ENCODE measurements around the gene PLXNB3. TPM values are rescaled to one million over a fixed set of nuclear protein-coding genes. Genes with fewer than 3 reads are reported as not detected.
"Not testable (repeated sequence)": the region's sequence is repeated elsewhere in the genome, so short reads cannot be mapped to it uniquely, and the experiment has no call there.

Gene PLXNB3
- total RNA-seq, 2 donors from 2014 or later = 40.8 to 52.2 TPM

DNA sequence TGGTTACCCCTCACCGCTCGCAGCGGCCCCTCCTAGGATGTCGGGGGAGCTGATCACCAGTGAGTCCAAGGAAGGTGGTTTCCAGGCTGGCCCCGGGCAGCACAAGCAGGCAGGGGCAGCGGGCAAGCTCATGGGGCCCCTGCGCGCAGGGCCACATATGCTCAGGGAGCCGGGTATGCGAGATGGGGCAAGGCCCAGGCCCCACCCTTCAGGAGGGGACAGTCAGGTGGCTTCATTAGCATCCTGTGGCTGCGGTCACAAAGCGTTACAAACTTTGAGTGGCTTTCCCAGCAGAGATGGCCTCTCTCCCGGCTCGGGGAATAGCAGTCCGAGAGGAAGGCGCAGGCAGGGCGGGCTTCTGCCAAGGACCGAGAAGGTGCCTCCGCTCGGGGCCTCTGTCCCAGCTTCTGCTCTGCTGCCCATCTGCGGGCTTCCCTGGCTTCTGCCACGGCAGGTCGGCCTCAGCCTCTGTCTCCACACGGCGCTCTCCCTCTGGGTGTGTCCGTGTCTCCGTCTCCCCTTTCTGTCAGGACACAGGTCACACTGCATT is 25.9 kb upstream of the PLXNB3 start:
- no peaks in the 10 kb centered on the region for H3K27me3 ChIP-seq (replicated peaks; ENCODE audit: insufficient read depth)
- no peak overlapping the region for H3K4me3 ChIP-seq
- H3K36me3 ChIP-seq = peaks cover 8% of the 10 kb centered on the region
- DNase-seq (ENCODE audit: low spot score) (no peak), ATAC-seq (ENCODE audit: insufficient number of reproducible peaks, low FRiP score, low read depth) (no peak)
- no peaks in the 10 kb centered on the region for H3K4me1 ChIP-seq (ENCODE audit: control insufficient read depth in 1 of 2, low read depth in 2 of 2)
- TF ChIP-seq, protein P1, sequence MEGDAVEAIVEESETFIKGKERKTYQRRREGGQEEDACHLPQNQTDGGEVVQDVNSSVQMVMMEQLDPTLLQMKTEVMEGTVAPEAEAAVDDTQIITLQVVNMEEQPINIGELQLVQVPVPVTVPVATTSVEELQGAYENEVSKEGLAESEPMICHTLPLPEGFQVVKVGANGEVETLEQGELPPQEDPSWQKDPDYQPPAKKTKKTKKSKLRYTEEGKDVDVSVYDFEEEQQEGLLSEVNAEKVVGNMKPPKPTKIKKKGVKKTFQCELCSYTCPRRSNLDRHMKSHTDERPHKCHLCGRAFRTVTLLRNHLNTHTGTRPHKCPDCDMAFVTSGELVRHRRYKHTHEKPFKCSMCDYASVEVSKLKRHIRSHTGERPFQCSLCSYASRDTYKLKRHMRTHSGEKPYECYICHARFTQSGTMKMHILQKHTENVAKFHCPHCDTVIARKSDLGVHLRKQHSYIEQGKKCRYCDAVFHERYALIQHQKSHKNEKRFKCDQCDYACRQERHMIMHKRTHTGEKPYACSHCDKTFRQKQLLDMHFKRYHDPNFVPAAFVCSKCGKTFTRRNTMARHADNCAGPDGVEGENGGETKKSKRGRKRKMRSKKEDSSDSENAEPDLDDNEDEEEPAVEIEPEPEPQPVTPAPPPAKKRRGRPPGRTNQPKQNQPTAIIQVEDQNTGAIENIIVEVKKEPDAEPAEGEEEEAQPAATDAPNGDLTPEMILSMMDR (IDR thresholded peaks at IDR 0.05) = no peak
- no peaks in the 10 kb centered on the region for H3K9me3 ChIP-seq
- H3K27ac ChIP-seq = no peak overlapping the region

DNA sequence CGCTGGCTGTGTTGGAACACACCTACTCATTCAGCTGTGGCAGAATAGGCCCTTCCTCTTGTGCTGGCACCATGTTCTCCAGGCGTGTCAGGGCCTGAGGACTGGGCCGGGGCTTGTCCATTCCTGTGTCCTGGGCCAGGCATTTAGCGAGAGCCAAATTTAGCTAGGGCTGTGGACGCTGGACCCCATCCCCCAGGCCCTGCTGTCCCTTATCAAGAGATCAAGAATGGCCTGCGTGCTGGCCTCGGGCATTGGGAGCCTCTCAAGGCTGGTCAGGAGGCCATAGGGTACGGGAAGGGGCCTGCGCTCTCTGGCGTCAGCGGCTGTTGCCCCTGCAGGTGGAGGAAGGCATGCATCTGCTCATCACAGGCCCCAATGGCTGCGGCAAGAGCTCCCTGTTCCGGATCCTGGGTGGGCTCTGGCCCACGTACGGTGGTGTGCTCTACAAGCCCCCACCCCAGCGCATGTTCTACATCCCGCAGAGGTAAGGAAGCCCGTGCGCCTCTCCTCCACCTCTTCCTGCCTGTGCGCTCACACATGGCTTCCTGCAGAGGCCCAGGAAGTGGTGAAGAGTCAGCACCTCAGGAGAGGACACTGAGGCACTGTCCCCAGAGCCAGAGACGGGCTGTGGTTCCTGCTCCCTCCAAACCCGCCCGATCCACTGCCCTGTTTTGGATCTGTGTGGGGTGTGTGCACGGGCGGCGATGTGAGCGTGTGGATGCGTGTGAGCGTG is 24.1 kb upstream of the PLXNB3 start:
- no peaks in the 10 kb centered on the region for H3K9me3 ChIP-seq
- ATAC-seq (ENCODE audit: insufficient number of reproducible peaks, low FRiP score, low read depth) (no peak), DNase-seq (ENCODE audit: low spot score) (no peak)
- peaks cover 8% of the 10 kb centered on the region for H3K36me3 ChIP-seq
- H3K4me1 ChIP-seq (ENCODE audit: control insufficient read depth in 1 of 2, low read depth in 2 of 2) = peaks cover 0 to 5% of the 10 kb centered on the region in 2 donors
- H3K4me3 ChIP-seq = no peak overlapping the region
- no peak overlapping the region for H3K27ac ChIP-seq
- TF ChIP-seq, protein P1 (IDR thresholded peaks at IDR 0.05) = no peak
- H3K27me3 ChIP-seq (replicated peaks; ENCODE audit: insufficient read depth) = no peaks in the 10 kb centered on the region

DNA sequence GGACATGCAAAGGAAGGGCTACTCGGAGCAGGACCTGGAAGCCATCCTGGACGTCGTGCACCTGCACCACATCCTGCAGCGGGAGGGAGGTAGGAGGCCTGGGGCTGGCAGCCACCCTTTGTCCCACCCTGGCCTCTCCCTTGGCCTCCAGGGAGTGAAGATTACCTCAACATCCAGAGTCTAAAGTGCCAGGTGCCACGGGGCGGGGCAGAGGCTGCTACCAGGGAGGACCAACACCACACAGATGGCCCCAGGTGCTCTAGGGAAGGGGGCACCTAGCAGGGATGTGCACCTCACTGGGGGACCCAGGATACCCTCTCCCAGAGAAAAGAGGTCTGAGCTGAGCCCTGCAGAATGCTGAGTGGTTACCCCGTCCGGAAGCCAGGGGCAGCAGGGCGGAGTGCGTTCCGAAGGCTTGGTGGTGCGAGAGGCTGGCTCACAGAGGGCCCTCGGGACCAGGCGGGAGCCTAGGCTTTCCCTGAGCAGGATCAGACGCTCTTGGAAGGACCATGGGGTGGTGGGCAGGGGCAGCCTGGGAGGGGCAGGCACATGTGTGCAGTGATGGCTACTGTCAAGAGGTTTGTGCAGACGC is 23.3 kb upstream of the PLXNB3 start:
- Histone ChIP-seq H3K27ac (no peak overlapping the region), H3K4me1 (ENCODE audit: control insufficient read depth in 1 of 2, low read depth in 2 of 2) (peaks cover 0 to 5% of the 10 kb centered on the region in 2 donors), H3K36me3 (peaks cover 8% of the 10 kb centered on the region), H3K27me3 (replicated peaks; ENCODE audit: insufficient read depth) (no peaks in the 10 kb centered on the region), H3K4me3 (no peak overlapping the region), H3K9me3 (no peaks in the 10 kb centered on the region)
- TF ChIP-seq, protein P1 (IDR thresholded peaks at IDR 0.05) = no peak
- no peak for DNase-seq (ENCODE audit: low spot score)
- ATAC-seq (ENCODE audit: insufficient number of reproducible peaks, low FRiP score, low read depth) = no peak

DNA sequence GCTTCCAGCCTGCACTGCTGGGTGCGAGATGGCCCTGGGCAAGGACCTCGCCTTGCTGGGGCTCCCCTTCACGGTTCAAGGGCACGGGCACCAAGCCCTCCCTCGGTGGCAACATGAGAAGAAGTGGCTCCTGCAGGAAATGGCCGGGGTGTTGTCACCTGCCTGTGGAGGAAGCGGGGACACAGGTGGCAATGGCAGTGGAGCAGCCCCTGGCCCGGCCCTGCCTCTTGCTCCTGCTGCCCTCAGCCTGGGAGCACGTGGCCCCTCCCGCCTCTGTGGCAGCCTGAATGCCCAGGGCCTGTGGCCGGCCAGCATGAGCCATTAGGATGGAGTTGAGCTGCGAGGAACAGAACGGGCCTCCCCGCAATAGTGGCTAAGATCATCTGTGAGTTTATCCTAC is 22.6 kb upstream of the PLXNB3 start:
- TF ChIP-seq, protein P1 (IDR thresholded peaks at IDR 0.05) = no peak
- DNase-seq (ENCODE audit: low spot score) = no peak
- no peak overlapping the region for H3K27ac ChIP-seq
- peaks cover 7% of the 10 kb centered on the region for H3K36me3 ChIP-seq
- ATAC-seq (ENCODE audit: insufficient number of reproducible peaks, low FRiP score, low read depth) = no peak
- no peaks in the 10 kb centered on the region for H3K9me3 ChIP-seq
- H3K4me1 ChIP-seq (ENCODE audit: control insufficient read depth in 1 of 2, low read depth in 2 of 2) = peaks cover 0 to 5% of the 10 kb centered on the region in 2 donors
- H3K27me3 ChIP-seq (replicated peaks; ENCODE audit: insufficient read depth) = no peaks in the 10 kb centered on the region
- H3K4me3 ChIP-seq = no peak overlapping the region

DNA sequence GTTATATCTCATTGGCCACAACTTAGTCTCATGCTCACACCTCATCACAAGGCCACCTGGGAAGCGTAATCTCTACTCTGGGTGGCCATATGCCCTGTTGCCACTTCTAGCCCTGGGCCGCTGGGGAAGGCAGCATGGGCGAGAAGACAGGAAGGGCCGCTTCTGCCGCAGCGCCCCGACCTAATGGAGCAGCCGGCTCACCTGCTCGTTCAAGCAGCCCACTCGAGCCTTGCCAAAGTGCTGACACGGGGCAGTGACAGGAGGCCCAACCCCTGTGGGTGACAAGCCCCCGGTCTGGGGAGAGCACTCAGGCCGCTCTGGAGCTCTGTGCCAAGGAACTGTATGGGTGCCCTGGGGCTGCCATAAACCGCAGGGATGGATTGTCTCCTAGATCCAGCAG is 21.9 kb upstream of the PLXNB3 start:
- not testable (repeated sequence) for H3K27ac ChIP-seq; DNase-seq (ENCODE audit: low spot score)

DNA sequence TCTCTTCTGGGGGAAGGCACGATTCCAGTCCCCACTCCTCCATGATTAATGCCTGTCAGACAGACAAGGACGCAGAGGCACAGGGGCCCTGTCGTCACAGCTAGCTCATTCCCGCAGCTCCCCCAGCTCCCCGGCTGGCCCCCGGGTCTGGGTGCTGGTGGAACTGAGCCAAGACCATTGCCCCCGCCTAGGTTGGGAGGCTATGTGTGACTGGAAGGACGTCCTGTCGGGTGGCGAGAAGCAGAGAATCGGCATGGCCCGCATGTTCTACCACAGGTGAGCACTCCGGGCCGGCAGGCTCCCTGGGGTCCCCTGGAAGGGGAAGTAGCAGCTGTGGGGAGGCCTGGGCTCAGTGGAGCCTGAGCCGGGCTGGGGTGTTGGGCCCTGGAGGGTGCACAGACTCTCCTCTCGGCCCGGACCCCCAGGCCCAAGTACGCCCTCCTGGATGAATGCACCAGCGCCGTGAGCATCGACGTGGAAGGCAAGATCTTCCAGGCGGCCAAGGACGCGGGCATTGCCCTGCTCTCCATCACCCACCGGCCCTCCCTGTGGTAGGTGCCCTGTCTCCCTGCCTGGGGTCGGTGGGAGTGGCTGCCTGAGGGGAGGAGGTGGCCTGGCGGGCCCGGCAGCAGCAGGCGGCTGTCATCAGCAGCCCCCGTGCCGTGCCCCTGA is 21.1 kb upstream of the PLXNB3 start:
- not testable (repeated sequence) for H3K36me3 ChIP-seq; H3K9me3 ChIP-seq; H3K4me1 ChIP-seq (ENCODE audit: control insufficient read depth in 1 of 2, low read depth in 2 of 2); H3K27me3 ChIP-seq (replicated peaks; ENCODE audit: insufficient read depth); ATAC-seq (ENCODE audit: insufficient number of reproducible peaks, low FRiP score, low read depth); DNase-seq (ENCODE audit: low spot score)
- Histone ChIP-seq H3K4me3 (peak overlapping the region; percentile 62), H3K27ac (peak overlapping the region; percentile 50 to 88)

More for the DNA sequence above, 21.9 kb upstream of the PLXNB3 start:
- H3K9me3 ChIP-seq; ATAC-seq (ENCODE audit: insufficient number of reproducible peaks, low FRiP score, low read depth); H3K36me3 ChIP-seq; H3K27me3 ChIP-seq (replicated peaks; ENCODE audit: insufficient read depth); H3K4me1 ChIP-seq (ENCODE audit: control insufficient read depth in 1 of 2, low read depth in 2 of 2); H3K4me3 ChIP-seq: not testable (repeated sequence)

DNA sequence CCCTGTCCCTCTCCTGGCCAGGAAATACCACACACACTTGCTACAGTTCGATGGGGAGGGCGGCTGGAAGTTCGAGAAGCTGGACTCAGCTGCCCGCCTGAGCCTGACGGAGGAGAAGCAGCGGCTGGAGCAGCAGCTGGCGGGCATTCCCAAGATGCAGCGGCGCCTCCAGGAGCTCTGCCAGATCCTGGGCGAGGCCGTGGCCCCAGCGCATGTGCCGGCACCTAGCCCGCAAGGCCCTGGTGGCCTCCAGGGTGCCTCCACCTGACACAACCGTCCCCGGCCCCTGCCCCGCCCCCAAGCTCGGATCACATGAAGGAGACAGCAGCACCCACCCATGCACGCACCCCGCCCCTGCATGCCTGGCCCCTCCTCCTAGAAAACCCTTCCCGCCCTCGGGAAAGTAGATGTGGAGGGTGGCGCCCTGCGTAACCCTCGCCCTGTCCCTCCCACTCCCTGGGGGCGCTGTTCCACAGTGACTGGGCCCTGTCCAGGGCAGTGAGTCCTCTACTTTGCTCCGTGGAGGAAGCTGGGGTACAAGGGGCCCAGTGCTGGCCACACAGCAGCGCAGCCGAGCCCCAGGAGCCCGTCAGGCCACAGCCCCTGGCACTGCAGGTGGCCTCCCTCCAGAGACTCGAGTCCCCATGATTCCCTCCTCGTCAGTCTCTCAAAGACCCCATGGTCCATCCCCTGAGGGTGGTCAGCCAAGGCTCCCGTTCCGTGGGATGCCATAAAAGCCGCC is 20.4 kb upstream of the PLXNB3 start:
- not testable (repeated sequence) for H3K4me1 ChIP-seq (ENCODE audit: control insufficient read depth in 1 of 2, low read depth in 2 of 2); DNase-seq (ENCODE audit: low spot score); ATAC-seq (ENCODE audit: insufficient number of reproducible peaks, low FRiP score, low read depth); H3K36me3 ChIP-seq; H3K9me3 ChIP-seq; H3K27me3 ChIP-seq (replicated peaks; ENCODE audit: insufficient read depth)
- peak overlapping the region; percentile 62 for H3K4me3 ChIP-seq
- peak overlapping the region; percentile 84 to 88 for H3K27ac ChIP-seq
